Nasal cavity respiratory epithelium epithelial cell of viscerocranial mucosa (primary cell): ENCODE data around the gene TICRR. TPM values are rescaled to one million over a fixed set of nuclear protein-coding genes. Genes with fewer than 3 reads are reported as not detected.

Experiments
- total RNA-seq: library from RNA; depleted of rRNA; stranded (reverse); fragments of >200 nt; gene quantifications from 2 replicates; pipeline ENCODE4 v1.2.3, GENCODE V29; 2014

TICRR gene
- under 0.01 and 0.14 TPM in 2 replicates for total RNA-seq

GRCh38 chr15:89575146-89575655 is at the start of gene TICRR:
TSS of gene TICRR (plus strand) at chr15:89575469. CDS start at chr15:89575587, 118 bp downstream.

DNA sequence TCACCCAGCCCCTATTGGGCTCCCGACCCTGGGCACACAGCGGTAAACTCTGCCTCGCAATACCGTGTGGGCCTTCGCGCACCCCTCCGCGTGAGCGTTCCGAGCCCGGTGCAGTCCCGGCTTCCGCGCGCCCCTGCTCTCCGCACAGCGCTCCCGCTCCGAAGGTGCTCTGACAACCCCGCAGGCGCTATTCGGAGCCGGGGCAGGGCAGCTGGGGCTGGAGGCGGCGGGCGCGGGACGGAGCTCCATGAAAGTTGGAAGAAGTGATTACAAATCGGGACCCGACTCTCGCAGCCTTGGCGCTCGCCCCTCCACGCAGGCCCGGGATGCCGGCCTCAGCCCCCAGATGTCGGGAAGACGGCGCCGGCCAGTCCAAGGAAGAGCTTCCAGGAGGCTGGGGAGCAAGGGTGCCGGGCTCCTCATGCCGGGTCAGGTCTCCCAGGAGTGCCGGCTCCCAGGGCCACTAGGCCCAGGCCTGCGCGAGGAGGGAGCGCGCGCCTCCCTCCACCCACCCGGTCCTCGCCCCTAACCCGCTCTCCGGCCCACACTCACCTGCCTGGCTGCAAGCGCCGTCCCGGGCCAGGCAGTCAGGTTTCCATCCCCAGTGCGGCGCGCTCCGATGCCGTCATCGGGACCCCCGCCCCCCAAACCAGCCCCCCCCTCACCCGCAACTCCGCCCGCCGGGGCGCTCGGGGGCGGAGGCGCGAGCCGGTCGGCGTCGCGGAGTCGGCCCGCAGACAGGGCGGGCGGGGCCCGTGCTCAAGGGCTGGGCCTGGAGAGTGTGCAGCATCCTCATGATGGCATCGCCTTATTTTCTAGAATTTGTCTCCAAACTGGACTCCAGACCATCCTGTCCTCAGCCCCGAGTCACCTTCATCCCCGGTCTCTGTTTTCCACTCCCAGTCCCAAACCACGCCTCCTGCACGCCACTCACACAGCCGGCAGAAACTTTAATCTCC is 79.9 kb downstream of the TICRR start, which contains the start of gene KIF7:
KIF7 (minus strand) TSS at position 621 of the 959 bp plus-strand sequence. CDS start 2,537 bp downstream, outside the sequence.

Other genes starting within 250 kb of the TICRR start
- gene POLG, start 240.6 kb upstream of the TICRR start, total RNA-seq, result 95.2 and 97.1 TPM in 2 replicates
- gene RHCG, start 78.9 kb upstream of the TICRR start, total RNA-seq, result 195 and 498 TPM in 2 replicates
- 2.0 and 2.7 TPM in 2 replicates for gene KIF7, start 80.0 kb downstream of the TICRR start, total RNA-seq
- 0.34 and 0.43 TPM in 2 replicates for gene PLIN1, start 103.9 kb downstream of the TICRR start, total RNA-seq
- gene PEX11A, start 115.3 kb downstream of the TICRR start, total RNA-seq, result 8.9 and 9.8 TPM in 2 replicates
- gene WDR93, start 115.3 kb downstream of the TICRR start, total RNA-seq, result 0.07 TPM in 1 of 2 replicates, not detected in the other
- 0.07 and 0.34 TPM in 2 replicates for gene MESP1, start 175.8 kb downstream of the TICRR start, total RNA-seq
- 0.21 and 0.34 TPM in 2 replicates for gene MESP2, start 200.9 kb downstream of the TICRR start, total RNA-seq
- gene ANPEP, start 239.4 kb downstream of the TICRR start, total RNA-seq, result under 0.01 and 1.4 TPM in 2 replicates